ENCODE results near the gene NINJ2.

Gene NINJ2

GRCh38 chr12:556498-556897 lies 106.7 kb downstream of the NINJ2 start:
- in situ Hi-C loops (cut with MboI; ENCODE audit: low sequenced_read_pairs): no loop called here

- in situ Hi-C loops (cut with MboI; ENCODE audit: low sequenced_read_pairs): no loop called here
Observed at GRCh38 chr12:554001-554285, 109.3 kb downstream of the NINJ2 start.

- in situ Hi-C loops (cut with MboI; ENCODE audit: low sequenced_read_pairs): no loop called here
Observed at GRCh38 chr12:553216-554000, 109.8 kb downstream of the NINJ2 start.

- in situ Hi-C loops (cut with MboI; ENCODE audit: low sequenced_read_pairs): no loop called here
Observed at GRCh38 chr12:552466-552865, 110.8 kb downstream of the NINJ2 start.

GRCh38 chr12:550473-551260 lies 112.6 kb downstream of the NINJ2 start:
- in situ Hi-C loops (cut with MboI; ENCODE audit: low sequenced_read_pairs): no loop called here

- in situ Hi-C loops (cut with MboI; ENCODE audit: low sequenced_read_pairs): no loop called here
Observed at GRCh38 chr12:549476-550082, 113.7 kb downstream of the NINJ2 start.

GRCh38 chr12:547883-548470 lies 115.3 kb downstream of the NINJ2 start:
- in situ Hi-C loops (cut with MboI; ENCODE audit: low sequenced_read_pairs): no loop called here

- in situ Hi-C loops (cut with MboI; ENCODE audit: low sequenced_read_pairs): no loop called here
Observed at GRCh38 chr12:546920-547845, 116.1 kb downstream of the NINJ2 start.

GRCh38 chr12:546265-546919 lies 116.9 kb downstream of the NINJ2 start:
- in situ Hi-C loops (cut with MboI; ENCODE audit: low sequenced_read_pairs): no loop called here

- in situ Hi-C loops (cut with MboI; ENCODE audit: low sequenced_read_pairs): no loop called here
Observed at GRCh38 chr12:545835-546234, 117.4 kb downstream of the NINJ2 start.

GRCh38 chr12:544941-545635 lies 118.2 kb downstream of the NINJ2 start:
- in situ Hi-C loops (cut with MboI; ENCODE audit: low sequenced_read_pairs): no loop called here

- in situ Hi-C loops (cut with MboI; ENCODE audit: low sequenced_read_pairs): no loop called here
Observed at GRCh38 chr12:544142-544541, 119.1 kb downstream of the NINJ2 start.

- in situ Hi-C loops (cut with MboI; ENCODE audit: low sequenced_read_pairs): no loop called here
Observed at GRCh38 chr12:543114-543451, 120.2 kb downstream of the NINJ2 start.

GRCh38 chr12:542395-543113 lies 120.7 kb downstream of the NINJ2 start:
- in situ Hi-C loops (cut with MboI; ENCODE audit: low sequenced_read_pairs): no loop called here

GRCh38 chr12:541676-542324 lies 121.4 kb downstream of the NINJ2 start:
- in situ Hi-C loops (cut with MboI; ENCODE audit: low sequenced_read_pairs): no loop called here

GRCh38 chr12:539540-540310 lies 123.5 kb downstream of the NINJ2 start:
- in situ Hi-C loops (cut with MboI; ENCODE audit: low sequenced_read_pairs): no loop called here

GRCh38 chr12:538731-539539 lies 124.3 kb downstream of the NINJ2 start:
- in situ Hi-C loops (cut with MboI; ENCODE audit: low sequenced_read_pairs): no loop called here
